GM18511 (cell line): ENCODE data around the gene IP6K3.

Experiments
- ATAC-seq: cut with Tn5 transposase; IDR thresholded peaks from one replicate; pipeline ENCODE4 v1.9.1; 2021; ENCODE audit warnings: mild to moderate bottlenecking, moderate library complexity; ENCODE audit not compliant: unreplicated experiment

IP6K3 gene, protein sequence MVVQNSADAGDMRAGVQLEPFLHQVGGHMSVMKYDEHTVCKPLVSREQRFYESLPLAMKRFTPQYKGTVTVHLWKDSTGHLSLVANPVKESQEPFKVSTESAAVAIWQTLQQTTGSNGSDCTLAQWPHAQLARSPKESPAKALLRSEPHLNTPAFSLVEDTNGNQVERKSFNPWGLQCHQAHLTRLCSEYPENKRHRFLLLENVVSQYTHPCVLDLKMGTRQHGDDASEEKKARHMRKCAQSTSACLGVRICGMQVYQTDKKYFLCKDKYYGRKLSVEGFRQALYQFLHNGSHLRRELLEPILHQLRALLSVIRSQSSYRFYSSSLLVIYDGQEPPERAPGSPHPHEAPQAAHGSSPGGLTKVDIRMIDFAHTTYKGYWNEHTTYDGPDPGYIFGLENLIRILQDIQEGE

GRCh38 chr6:33746651-33747100 is at the start of gene IP6K3:
Gene IP6K3 (minus strand): TSS chr6:33746905. CDS start chr6:33735476, 11,429 bp downstream.
- ATAC-seq, result no peak

- no peak for ATAC-seq
Measured at GRCh38 chr6:33794910-33795623, 48.4 kb upstream of the IP6K3 start.

GRCh38 chr6:33792981-33793380 is 46.3 kb upstream of the IP6K3 start:
- ATAC-seq, result no peak

DNA sequence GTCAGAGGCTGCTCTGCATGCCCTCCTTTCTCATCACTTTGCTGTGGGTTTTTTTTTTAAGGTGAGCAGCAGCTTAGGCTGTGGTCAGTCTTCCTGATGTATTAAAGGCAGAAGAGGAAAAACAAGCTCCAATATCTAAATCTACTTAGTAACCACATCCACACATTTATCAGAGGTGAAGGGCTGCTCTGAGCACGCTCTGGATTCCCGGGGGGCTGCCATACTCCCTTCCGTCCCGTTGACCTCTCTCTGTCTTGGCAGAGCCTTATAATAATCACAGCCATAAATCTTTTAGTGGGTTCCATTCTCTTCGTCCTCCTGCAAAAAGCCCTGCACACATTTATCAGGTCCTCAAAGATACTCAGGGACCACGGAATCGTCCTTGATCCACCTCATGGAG is 44.9 kb upstream of the IP6K3 start:
- no peak for ATAC-seq

DNA sequence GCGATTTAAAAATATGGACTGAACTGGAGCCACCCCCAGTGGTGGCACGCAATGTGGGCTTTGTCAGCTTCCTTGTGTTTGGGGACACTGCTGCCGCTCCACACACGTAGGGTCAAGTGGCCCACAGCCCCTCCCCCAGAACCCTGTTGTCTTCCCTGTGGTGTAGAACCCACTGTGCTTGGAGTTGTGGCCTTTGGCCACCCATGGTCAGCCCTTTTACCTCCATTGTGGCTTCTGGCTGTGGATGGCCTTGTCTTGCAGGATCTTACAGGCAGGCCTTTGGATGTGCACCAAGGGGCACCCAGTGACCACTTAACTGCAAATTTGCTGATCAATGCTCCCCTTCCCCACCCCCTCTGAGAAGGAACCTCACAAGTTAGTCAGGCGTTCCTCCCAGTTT is 44.2 kb upstream of the IP6K3 start:
- no peak for ATAC-seq

DNA sequence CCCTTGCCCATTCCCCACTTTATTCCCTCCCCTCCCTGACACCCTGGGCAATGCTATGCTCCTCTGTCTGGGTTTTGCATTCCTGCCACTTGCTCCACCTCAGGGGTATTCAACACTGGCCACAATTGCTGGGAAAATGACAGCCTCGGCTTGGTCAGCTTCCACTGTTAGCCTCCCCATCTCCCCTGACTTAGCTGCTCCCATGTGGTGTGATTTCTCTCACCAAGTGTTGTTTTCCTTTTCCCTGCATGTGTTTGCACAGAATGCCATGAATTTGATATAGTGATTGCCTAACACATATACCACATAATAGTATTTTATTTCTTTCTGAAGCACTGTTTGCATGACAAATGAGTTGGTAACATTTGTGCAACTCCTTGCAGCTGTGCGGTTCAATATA is 43.7 kb upstream of the IP6K3 start:
- no peak for ATAC-seq

- no peak for ATAC-seq
Measured at GRCh38 chr6:33789550-33789895, 42.8 kb upstream of the IP6K3 start.

- ATAC-seq, result peak; percentile 92
Measured at GRCh38 chr6:33788694-33789549, 42.2 kb upstream of the IP6K3 start, which contains the start of gene LEMD2. Gene LEMD2 (minus strand): TSS chr6:33789130. CDS start chr6:33789116, 14 bp downstream.

DNA sequence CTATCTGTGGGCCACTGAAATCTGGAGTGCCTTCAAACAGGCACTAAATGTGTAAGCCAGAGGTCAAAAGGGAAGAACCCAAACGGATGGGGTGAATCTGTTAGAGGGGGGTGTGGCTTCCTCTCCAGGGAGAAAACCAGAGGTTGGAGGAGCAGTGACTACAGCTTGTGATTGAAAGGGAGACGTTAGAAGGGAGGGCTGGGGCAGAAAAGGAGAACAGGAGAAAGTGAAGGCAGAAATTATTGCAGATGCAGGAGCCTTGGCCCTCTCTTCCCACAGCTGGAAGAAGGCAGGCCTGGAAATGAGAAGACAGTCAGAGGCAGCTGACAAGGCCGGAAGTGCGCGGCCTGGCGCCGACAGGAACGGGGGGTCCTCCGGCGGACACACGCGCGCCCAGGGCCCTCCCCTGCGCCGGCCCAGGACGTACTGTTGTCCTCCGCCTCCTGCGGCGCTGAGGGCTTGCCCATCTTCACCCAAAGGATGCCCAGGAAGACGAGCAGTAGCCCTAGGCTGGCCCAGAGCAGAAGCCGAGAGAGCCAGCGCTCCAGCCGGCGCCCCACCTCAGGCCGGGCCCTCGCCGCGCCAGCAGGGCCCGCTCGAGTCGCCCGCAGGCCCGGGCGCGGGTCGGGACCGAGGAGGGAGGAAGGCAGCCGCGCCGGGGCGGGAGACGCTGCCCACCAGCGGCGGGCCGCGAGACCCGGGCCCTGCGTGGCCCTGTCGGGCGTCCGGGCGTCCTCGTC is 41.4 kb upstream of the IP6K3 start:
- ATAC-seq, result peak; percentile 60

DNA sequence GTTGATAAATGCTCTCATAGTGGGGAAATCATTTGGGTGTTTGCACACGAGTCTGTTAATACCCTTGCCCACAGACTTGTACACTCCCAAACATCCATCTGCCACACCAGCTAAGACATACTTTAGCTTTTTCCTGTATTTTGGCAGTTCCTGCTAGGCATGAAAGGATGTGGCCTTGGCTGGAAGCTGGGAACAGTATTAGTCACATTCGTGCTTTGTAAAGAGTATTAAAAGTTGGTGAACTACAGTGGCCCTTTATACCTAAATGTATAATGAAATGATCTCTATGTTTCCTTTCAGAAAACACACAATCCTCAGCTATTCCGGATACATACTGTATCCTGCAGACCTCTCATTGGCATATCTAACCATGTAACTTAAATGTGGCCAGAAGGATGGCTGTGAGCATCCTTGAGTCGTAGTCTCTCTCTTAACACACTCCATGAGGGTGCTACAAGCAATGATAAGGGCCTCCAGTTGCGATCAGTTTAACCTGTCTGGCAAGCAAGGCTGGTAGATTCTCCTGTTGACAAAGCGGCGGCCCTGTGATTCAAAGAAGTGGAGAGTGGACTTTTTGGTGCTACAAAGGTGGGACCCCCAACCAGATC is 40.7 kb upstream of the IP6K3 start:
- no peak for ATAC-seq

DNA sequence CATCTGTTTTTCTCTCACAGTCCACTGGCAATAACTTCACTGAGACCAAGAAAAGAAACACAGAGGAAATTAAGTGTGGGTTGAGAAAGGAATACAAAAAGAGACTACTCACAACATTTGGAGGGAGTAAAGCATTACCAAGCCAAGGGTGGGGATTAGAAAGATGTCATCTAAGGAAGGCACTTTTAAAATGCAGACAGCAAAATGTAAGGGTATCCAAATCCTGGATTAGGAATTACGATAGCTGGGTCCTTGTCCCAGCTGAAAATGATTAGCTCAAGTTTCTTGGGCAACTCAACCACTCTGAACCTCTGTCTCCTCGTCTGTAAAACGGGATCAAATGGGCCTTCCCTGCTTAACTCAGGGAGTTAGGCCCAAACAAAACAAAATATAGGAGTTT is 40.0 kb upstream of the IP6K3 start:
- ATAC-seq, result no peak

- no peak for ATAC-seq
Measured at GRCh38 chr6:33785778-33786177, 39.1 kb upstream of the IP6K3 start.

DNA sequence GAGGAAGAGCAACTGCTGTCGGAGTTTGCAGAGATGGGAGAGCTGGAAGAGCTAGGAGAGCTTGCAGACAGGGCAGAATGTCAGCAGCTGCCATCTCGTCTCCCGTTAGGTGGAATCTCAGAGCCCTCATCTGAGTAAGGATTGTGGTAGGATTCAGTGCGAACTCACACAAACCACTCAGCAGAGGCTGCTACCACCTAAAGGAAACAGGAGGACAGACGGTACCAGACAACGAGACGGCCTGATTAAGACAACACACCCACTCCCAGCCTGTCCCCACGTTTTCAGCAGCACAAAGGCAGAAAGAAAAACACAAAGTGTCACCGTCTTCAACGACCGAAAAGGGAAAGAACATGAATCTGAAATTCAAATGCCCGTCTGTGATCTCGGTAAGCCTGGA is 38.1 kb upstream of the IP6K3 start:
- no peak for ATAC-seq

DNA sequence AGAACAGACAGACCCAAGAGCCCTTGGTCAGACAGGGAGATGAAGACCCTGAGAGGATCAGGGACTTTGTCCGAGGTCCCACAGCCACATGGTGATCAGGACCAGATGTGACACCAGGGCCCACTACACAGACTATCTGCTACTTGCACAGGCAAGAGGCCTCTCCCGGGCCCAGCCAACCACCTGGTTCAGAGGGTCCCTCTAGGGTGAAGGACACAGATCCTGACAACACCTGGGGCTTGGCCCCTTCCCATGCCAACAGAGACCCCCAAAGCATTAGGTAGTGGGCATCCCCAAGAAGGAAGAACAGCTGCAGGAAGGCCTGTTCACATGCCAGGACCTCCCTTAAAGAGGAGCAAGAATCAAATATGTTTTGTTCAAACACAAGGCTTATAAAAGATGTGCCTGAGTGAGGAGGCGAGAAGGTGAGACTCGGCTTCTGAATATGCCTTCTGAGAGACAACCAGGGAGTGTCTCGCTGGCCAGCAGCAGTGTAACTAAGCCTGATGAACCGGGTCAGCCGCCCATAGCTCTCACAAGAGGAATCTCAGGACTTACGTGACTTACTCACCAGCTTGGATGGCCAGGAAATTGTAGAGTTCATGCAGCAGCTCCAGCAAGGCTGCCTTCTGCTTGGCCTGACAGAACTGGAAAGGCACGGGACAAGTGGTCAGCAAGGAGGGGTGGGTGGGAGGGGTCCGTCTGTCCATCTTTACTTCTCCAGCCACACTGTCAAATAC is 37.2 kb upstream of the IP6K3 start:
- no peak for ATAC-seq

- ATAC-seq, result no peak
Measured at GRCh38 chr6:33782561-33782960, 35.9 kb upstream of the IP6K3 start.

DNA sequence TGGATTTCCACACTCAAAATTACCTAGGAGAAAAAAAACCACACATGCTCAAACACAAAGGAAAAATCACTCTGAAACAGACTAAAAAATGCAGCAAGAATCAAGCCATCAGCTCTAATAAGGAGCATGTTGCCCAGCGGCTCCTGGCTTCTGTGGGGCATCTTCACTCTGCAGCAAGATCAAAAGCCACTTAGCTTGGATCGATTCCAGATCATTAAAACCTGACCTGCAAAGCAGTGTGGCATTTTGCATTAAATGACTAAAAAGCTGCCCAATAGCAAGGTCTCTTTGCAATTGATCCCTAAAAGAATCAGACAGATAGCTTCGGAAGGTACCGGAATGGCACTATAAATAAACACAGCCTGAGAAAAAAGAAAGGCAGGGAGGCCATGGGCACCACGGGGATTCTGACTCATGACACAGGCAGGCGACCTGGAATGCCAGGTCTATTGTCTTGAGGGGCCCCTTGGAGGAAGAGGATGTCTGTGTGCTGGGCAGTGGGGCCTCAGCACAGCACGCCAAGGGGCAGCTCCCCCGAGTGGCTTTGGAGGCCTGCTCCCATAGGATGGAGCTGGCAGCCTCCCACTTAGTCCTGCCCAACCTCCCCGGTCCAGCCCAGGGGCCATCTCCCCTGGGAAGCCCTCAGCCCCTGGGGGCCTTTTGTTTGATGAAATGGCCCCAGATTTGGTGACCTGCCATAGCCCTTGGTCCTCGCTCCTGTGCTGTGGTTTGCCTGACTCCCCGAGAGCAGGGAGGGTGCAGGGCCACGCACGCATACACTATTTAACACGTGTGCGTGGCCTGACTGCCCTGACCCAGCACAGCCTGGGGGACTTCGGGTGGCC is 34.6 kb upstream of the IP6K3 start:
- ATAC-seq, result no peak

GRCh38 chr6:33779895-33780294 is 33.2 kb upstream of the IP6K3 start:
- no peak for ATAC-seq

- ATAC-seq, result no peak
Measured at GRCh38 chr6:33779290-33779689, 32.6 kb upstream of the IP6K3 start.
